ELR (cell line): ENCODE data around the gene FILIP1.
"Not testable (repeated sequence)": the region's sequence is repeated elsewhere in the genome, so short reads cannot be mapped to it uniquely, and the experiment has no call there.

ENCODE experiments used
- DNase-seq: peaks from one replicate; pipeline ENCODE4 v3.0.0-alpha.2; 2015; ENCODE audit warnings: low read depth

Gene FILIP1

GRCh38 chr6:75449630-75450206 is 43.9 kb downstream of the FILIP1 start:
- peak; percentile 66 for DNase-seq

- DNase-seq, result no peak
These were observed 47.2 kb downstream of the FILIP1 start for GRCh38 chr6:75446241-75446880.

- DNase-seq, result no peak
These were observed 47.9 kb downstream of the FILIP1 start for GRCh38 chr6:75445738-75446137.

GRCh38 chr6:75444899-75445298 is 48.7 kb downstream of the FILIP1 start:
- no peak for DNase-seq

GRCh38 chr6:75441883-75442282 is 51.7 kb downstream of the FILIP1 start:
- DNase-seq, result not testable (repeated sequence)

- DNase-seq, result not testable (repeated sequence)
These were observed 52.1 kb downstream of the FILIP1 start for GRCh38 chr6:75441479-75441878.

GRCh38 chr6:75438442-75439116 is 55.0 kb downstream of the FILIP1 start:
- DNase-seq, result no peak

GRCh38 chr6:75438013-75438431 is 55.6 kb downstream of the FILIP1 start:
- DNase-seq, result no peak

GRCh38 chr6:75437421-75437891 is 56.1 kb downstream of the FILIP1 start:
- DNase-seq, result peak; percentile 82

GRCh38 chr6:75436869-75437268 is 56.7 kb downstream of the FILIP1 start:
- DNase-seq, result no peak

- not testable (repeated sequence) for DNase-seq
These were observed 60.8 kb downstream of the FILIP1 start for GRCh38 chr6:75432809-75433208.

- peak; percentile 37 for DNase-seq
These were observed 62.2 kb downstream of the FILIP1 start for GRCh38 chr6:75431379-75431778.

- no peak for DNase-seq
These were observed 62.8 kb downstream of the FILIP1 start for GRCh38 chr6:75430631-75431325.

- no peak for DNase-seq
These were observed 64.4 kb downstream of the FILIP1 start for GRCh38 chr6:75429061-75429703.

- DNase-seq, result no peak
These were observed 65.4 kb downstream of the FILIP1 start for GRCh38 chr6:75428204-75428603.

- no peak for DNase-seq
These were observed 66.3 kb downstream of the FILIP1 start for GRCh38 chr6:75427329-75427728.

- peak; percentile 48 for DNase-seq
These were observed 68.7 kb downstream of the FILIP1 start for GRCh38 chr6:75424618-75425548.

- no peak for DNase-seq
These were observed 70.2 kb downstream of the FILIP1 start for GRCh38 chr6:75423386-75423785.

- DNase-seq, result peak; percentile 15
These were observed 71.5 kb downstream of the FILIP1 start for GRCh38 chr6:75422024-75422639.

GRCh38 chr6:75421316-75422023 is 72.1 kb downstream of the FILIP1 start:
- no peak for DNase-seq
